ENCODE measurements around the gene EDC3.
"Not testable (repeated sequence)": the region's sequence is repeated elsewhere in the genome, so short reads cannot be mapped to it uniquely, and the experiment has no call there.

EDC3 gene

GRCh38 chr15:74662064-74662860 is 33.6 kb downstream of the EDC3 start:
- TF ChIP-seq CTCF (IDR thresholded peaks at IDR 0.05; ENCODE audit: low read length, missing control alignments), result no peak
- no peak for DNase-seq (ENCODE audit: low read depth)
- H3K4me3 ChIP-seq (replicated peaks; ENCODE audit: low read depth, low read length), result no peak overlapping the region

- not testable (repeated sequence) for H3K4me3 ChIP-seq (replicated peaks; ENCODE audit: low read depth, low read length); DNase-seq (ENCODE audit: low read depth)
Measured at GRCh38 chr15:74661280-74661679, 34.5 kb downstream of the EDC3 start.

GRCh38 chr15:74657846-74658245 is 38.0 kb downstream of the EDC3 start:
- no peak overlapping the region for H3K4me3 ChIP-seq (replicated peaks; ENCODE audit: low read depth, low read length)
- DNase-seq (ENCODE audit: low read depth), result peak; percentile 23
- TF ChIP-seq CTCF (IDR thresholded peaks at IDR 0.05; ENCODE audit: low read length, missing control alignments), result no peak

GRCh38 chr15:74656935-74657535 is 38.8 kb downstream of the EDC3 start:
- no peak overlapping the region for H3K4me3 ChIP-seq (replicated peaks; ENCODE audit: low read depth, low read length)
- no peak for TF ChIP-seq CTCF (IDR thresholded peaks at IDR 0.05; ENCODE audit: low read length, missing control alignments)
- DNase-seq (ENCODE audit: low read depth), result no peak

- H3K4me3 ChIP-seq (replicated peaks; ENCODE audit: low read depth, low read length), result no peak overlapping the region
- no peak for DNase-seq (ENCODE audit: low read depth)
- no peak for TF ChIP-seq CTCF (IDR thresholded peaks at IDR 0.05; ENCODE audit: low read length, missing control alignments)
Measured at GRCh38 chr15:74655424-74655823, 40.4 kb downstream of the EDC3 start.

GRCh38 chr15:74653426-74654102 is 42.3 kb downstream of the EDC3 start:
- peak; percentile 88 for DNase-seq (ENCODE audit: low read depth)
- H3K4me3 ChIP-seq (replicated peaks; ENCODE audit: low read depth, low read length), result no peak overlapping the region
- TF ChIP-seq CTCF (IDR thresholded peaks at IDR 0.05; ENCODE audit: low read length, missing control alignments), result no peak

GRCh38 chr15:74651242-74651741 is 44.5 kb downstream of the EDC3 start:
- no peak overlapping the region for H3K4me3 ChIP-seq (replicated peaks; ENCODE audit: low read depth, low read length)
- DNase-seq (ENCODE audit: low read depth), result peak; percentile 23
- no peak for TF ChIP-seq CTCF (IDR thresholded peaks at IDR 0.05; ENCODE audit: low read length, missing control alignments)

All from fibroblast of pulmonary artery (primary cell).